Lung (tissue), 12 donors: ENCODE results near the gene RNASE4. TPM values are rescaled to one million over a fixed set of nuclear protein-coding genes. Genes with fewer than 3 reads are reported as not detected.
"Not testable (repeated sequence)": the region's sequence is repeated elsewhere in the genome, so short reads cannot be mapped to it uniquely, and the experiment has no call there.

Experiments
- ATAC-seq: fragments of 200-7000 bp; cut with Tn5 transposase; one replicate; pipeline ENCODE4 v1.9.1; 2020; ENCODE audit warnings: moderate number of reproducible peaks; ENCODE audit not compliant: insufficient read depth, low FRiP score
- DNase-seq, 3 donors: peaks; one replicate each; pipeline ENCODE4 v3.0.0-alpha.2; 2013 to 2017
- H3K27ac ChIP-seq, 2 donors: one replicate each; pipeline ENCODE4 v1.5.1; 2013; ENCODE audit warnings: mild to moderate bottlenecking in 2 of 2, moderate library complexity in 2 of 2, control low read depth in 1 of 2, inconsistent platforms in 1 of 2, low read depth in 1 of 2, low read length in 1 of 2
- H3K27me3 ChIP-seq, 3 donors: one replicate each; pipeline ENCODE4 v1.5.1; 2013; ENCODE audit warnings: low read length in 2 of 3; ENCODE audit not compliant: control insufficient read depth in 3 of 3, insufficient read depth in 3 of 3
- H3K36me3 ChIP-seq, 4 donors: one replicate each; pipeline ENCODE4 v1.5.1; 2013; ENCODE audit warnings: low read length in 4 of 4, mild to moderate bottlenecking in 1 of 4, moderate library complexity in 1 of 4; ENCODE audit not compliant: control insufficient read depth in 4 of 4, insufficient read depth in 4 of 4
- H3K4me1 ChIP-seq, 5 donors: one replicate each; pipeline ENCODE4 v1.5.1; 2013; ENCODE audit warnings: low read length in 5 of 5, mild to moderate bottlenecking in 2 of 5, moderate library complexity in 1 of 5; ENCODE audit not compliant: control insufficient read depth in 5 of 5, insufficient read depth in 5 of 5
- H3K4me3 ChIP-seq: one replicate; pipeline ENCODE4 v1.5.1; 2013; ENCODE audit warnings: mild to moderate bottlenecking, control low read depth, moderate library complexity
- H3K9ac ChIP-seq, 2 donors: one replicate each; pipeline ENCODE4 v1.5.1; 2013; ENCODE audit warnings: low read length in 2 of 2, control low read depth in 1 of 2; ENCODE audit not compliant: insufficient read depth in 1 of 2
- H3K9me3 ChIP-seq, 4 donors: one replicate each; pipeline ENCODE4 v1.5.1; 2013; ENCODE audit warnings: low read length in 3 of 4, mild to moderate bottlenecking in 1 of 4, moderate library complexity in 1 of 4; ENCODE audit not compliant: control insufficient read depth in 4 of 4, insufficient read depth in 3 of 4
- WGBS, 2 donors: extraction: QIAGEN DNeasy Blood & Tissue Kit; methylation state at CpG; one replicate each; pipeline ENCODE4 v1.1.7; 2013; 5-methylcytosine and 5-hydroxymethylcytosine counted together
- polyA plus RNA-seq, 2 donors: library from polyadenylated mRNA; stranded (reverse); fragments of 200-250 nt; gene quantifications; one replicate each; pipeline ENCODE4 v1.2.1, GENCODE V29; 2013
- total RNA-seq, 2 donors: library from RNA; depleted of rRNA in 1 of 2; stranded (reverse); fragments of >200 nt in 1 of 2; gene quantifications; one replicate each; pipeline ENCODE4 v1.2.1, GENCODE V29; 2014 to 2021
- TF ChIP-seq, protein P1 (sequence below): IDR thresholded peaks from 2 replicates; pipeline ENCODE4 v1.5.1; 2012; ENCODE audit warnings: mild to moderate bottlenecking; ENCODE audit errors: control extremely low read depth, extremely low read depth
- donor health status: control.
- donor health status: control.
- donor health status: Bipolar disorder and iron deficiency.
- donor health status: healthy.
- donor health status: DM: yes; HTN: yes; CAD: no.

Gene RNASE4
- total and polyA plus RNA-seq, 4 donors, result 14.5 to 51.9 (median 28.6) TPM

DNA sequence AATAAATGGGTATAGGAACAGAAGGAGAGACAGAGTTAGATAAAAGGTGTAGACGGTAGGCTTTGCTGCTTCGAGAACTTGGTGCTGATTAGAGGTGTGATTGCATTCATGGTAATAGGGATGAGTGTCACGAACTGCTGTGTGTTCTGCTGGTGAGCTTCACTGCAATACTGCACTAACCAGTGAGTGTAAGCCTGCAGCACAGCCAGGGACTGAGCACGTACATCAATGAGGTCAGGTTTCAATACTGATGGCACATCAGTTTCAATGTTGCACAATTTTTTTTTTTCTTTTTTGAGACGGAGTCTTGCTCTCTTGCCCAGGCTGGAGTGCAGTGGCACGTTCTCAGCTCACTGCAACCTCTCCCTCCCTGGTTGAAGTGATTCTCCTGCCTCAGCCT, 36.4 kb downstream of the RNASE4 start:
- WGBS, 2 donors, result 84 to 91% methylated on average over 6 of the region's 6 CpGs
- H3K4me1 ChIP-seq, result peaks cover 0 to 3% (median 0%) of the 10 kb centered on the region in 5 donors
- TF ChIP-seq, protein P1, sequence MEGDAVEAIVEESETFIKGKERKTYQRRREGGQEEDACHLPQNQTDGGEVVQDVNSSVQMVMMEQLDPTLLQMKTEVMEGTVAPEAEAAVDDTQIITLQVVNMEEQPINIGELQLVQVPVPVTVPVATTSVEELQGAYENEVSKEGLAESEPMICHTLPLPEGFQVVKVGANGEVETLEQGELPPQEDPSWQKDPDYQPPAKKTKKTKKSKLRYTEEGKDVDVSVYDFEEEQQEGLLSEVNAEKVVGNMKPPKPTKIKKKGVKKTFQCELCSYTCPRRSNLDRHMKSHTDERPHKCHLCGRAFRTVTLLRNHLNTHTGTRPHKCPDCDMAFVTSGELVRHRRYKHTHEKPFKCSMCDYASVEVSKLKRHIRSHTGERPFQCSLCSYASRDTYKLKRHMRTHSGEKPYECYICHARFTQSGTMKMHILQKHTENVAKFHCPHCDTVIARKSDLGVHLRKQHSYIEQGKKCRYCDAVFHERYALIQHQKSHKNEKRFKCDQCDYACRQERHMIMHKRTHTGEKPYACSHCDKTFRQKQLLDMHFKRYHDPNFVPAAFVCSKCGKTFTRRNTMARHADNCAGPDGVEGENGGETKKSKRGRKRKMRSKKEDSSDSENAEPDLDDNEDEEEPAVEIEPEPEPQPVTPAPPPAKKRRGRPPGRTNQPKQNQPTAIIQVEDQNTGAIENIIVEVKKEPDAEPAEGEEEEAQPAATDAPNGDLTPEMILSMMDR, result no peak
- DNase-seq, result no peak
- H3K9me3 ChIP-seq, result peaks cover 0 to 5% (median 0%) of the 10 kb centered on the region in 4 donors
- peaks cover 0 to 2% (median 0%) of the 10 kb centered on the region in 3 donors for H3K27me3 ChIP-seq
- ATAC-seq, result no peak
- H3K27ac ChIP-seq, result no peak overlapping the region
- no peak overlapping the region for H3K9ac ChIP-seq
- no peak overlapping the region for H3K4me3 ChIP-seq
- no peaks in the 10 kb centered on the region for H3K36me3 ChIP-seq

DNA sequence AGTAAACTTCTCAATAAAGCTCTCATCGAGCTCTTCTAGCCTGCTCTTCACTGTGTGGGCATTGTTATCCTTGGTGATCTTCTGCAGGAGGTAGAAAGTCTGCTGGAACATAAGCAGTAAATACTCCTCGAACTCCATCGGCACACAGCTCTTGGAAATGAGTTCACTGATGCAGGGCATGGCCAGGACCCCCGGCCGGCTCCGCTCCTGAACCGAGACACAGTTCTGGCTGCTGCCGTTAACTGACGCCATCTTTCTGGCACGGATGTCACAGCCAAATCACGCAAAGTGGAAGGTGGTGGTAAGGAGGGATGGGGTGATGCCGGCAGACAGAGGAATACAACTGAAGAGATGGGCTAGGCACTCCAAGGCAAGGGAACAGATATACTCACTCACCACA, 37.7 kb downstream of the RNASE4 start:
- H3K36me3 ChIP-seq, result no peaks in the 10 kb centered on the region
- no peak for ATAC-seq
- WGBS, 2 donors, result 94 to 95% methylated on average over 12 of the region's 12 CpGs
- H3K4me3 ChIP-seq, result no peak overlapping the region
- H3K27me3 ChIP-seq, result peaks cover 0 to 2% (median 0%) of the 10 kb centered on the region in 3 donors
- no peak for DNase-seq
- no peak overlapping the region for H3K27ac ChIP-seq
- no peak overlapping the region for H3K9ac ChIP-seq
- peaks cover 0 to 4% (median 3%) of the 10 kb centered on the region in 5 donors for H3K4me1 ChIP-seq
- peaks cover 0 to 5% (median 0%) of the 10 kb centered on the region in 4 donors for H3K9me3 ChIP-seq
- TF ChIP-seq, protein P1, result no peak

DNA sequence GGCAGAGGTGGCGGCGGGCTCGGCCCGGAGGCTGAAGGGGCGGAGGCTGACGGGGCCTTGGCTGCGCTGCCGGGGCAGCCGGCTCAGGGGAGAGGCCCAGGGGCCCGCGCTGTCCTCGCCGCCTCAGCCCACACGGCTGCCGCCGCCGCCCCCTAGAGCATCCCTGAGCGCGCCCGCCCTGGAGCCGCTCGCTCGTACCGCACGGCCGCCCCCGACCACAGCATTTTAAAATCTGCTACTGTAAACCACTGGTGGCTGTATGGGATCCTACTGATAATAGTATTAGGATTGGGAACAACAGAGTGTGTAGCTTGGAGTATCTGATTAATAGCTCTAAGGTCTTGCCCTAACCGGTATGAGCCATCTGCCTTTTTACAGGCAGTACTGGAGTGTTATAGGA, 39.1 kb downstream of the RNASE4 start:
- Histone ChIP-seq H3K27ac (no peak overlapping the region), H3K4me1 (peaks cover 0 to 4% (median 3%) of the 10 kb centered on the region in 5 donors), H3K9me3 (peaks cover 0 to 5% (median 0%) of the 10 kb centered on the region in 4 donors), H3K27me3 (peaks cover 0 to 2% (median 0%) of the 10 kb centered on the region in 3 donors), H3K9ac (no peak overlapping the region), H3K36me3 (no peaks in the 10 kb centered on the region), H3K4me3 (no peak overlapping the region)
- 32 to 55% methylated on average over 21 to 28 of the region's 28 CpGs for WGBS, 2 donors
- TF ChIP-seq, protein P1, result no peak
- no peak for ATAC-seq
- DNase-seq, result no peak

DNA sequence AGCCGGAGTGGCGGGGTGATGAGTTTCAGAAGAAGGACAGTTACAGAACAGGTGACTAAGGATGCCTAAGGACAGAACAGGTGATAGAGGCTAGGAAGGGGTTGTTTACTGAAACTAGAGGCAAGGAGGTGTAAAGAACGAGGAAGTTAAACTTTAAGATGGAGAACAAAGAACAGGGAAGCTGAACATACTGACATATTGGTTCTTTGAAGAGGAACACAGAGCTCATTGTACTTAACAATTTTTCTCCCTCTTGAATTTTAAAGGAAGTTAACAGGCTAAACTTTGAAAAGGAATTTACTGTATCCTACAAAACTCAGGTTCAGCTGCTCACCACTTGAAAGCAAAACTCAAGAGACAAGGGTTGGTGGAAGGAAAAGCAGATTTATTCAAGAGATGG, 41.8 kb downstream of the RNASE4 start:
- 72 to 78% methylated on average over 3 of the region's 3 CpGs for WGBS, 2 donors
- H3K4me3 ChIP-seq, H3K27ac ChIP-seq, H3K4me1 ChIP-seq, H3K9ac ChIP-seq, H3K27me3 ChIP-seq, ATAC-seq, H3K36me3 ChIP-seq, H3K9me3 ChIP-seq: not testable (repeated sequence)
- DNase-seq, result peak in 1 of 3 donors; percentile 39
